Smooth muscle cell (in vitro differentiated cells): ENCODE measurements around the gene ZNF683. TPM values are rescaled to one million over a fixed set of nuclear protein-coding genes. Genes with fewer than 3 reads are reported as not detected.
A peak's percentile ranks its signal among the peaks of the same experiment; 100 is the strongest.

ENCODE experiments used
- DNase-seq: peaks from one replicate; lab custom pipeline; 2025; ENCODE audit not compliant: unreplicated experiment; lab: John Stamatoyannopoulos, UW
- H2AFZ ChIP-seq: fragments of 200-600 bp; sonication (generic); 2 replicates; pipeline ENCODE4 v1.6.0; 2016; ENCODE audit warnings: antibody characterized with exemption, low read depth, mild to moderate bottlenecking
- H3F3A ChIP-seq: fragments of 200-600 bp; sonication (generic); 2 replicates; pipeline ENCODE4 v1.6.0; 2017; ENCODE audit warnings: antibody characterized with exemption, low read depth
- H3K27ac ChIP-seq: fragments of 200-600 bp; sonication (generic); 2 replicates; pipeline ENCODE4 v1.5.1; 2016; ENCODE audit warnings: low read depth, mild to moderate bottlenecking
- H3K27me3 ChIP-seq: fragments of 200-600 bp; sonication (generic); 2 replicates; pipeline ENCODE4 v1.6.1; 2016; ENCODE audit warnings: low read depth, mild to moderate bottlenecking
- H3K36me3 ChIP-seq: fragments of 200-600 bp; sonication (generic); 2 replicates; pipeline ENCODE4 v1.5.1; 2016; ENCODE audit warnings: low read depth
- H3K4me1 ChIP-seq: fragments of 200-600 bp; sonication (generic); 2 replicates; pipeline ENCODE4 v1.5.1; 2016; ENCODE audit warnings: low read depth
- H3K4me2 ChIP-seq: fragments of 200-600 bp; sonication (generic); 2 replicates; pipeline ENCODE4 v1.6.0; 2016; ENCODE audit warnings: mild to moderate bottlenecking
- H3K4me3 ChIP-seq: fragments of 200-600 bp; sonication (generic); 2 replicates; pipeline ENCODE4 v1.5.1; 2016; ENCODE audit warnings: mild to moderate bottlenecking
- H3K79me2 ChIP-seq: fragments of 200-600 bp; sonication (generic); 2 replicates; pipeline ENCODE4 v1.6.0; 2016; ENCODE audit warnings: low read depth, mild to moderate bottlenecking
- H3K9ac ChIP-seq: fragments of 200-600 bp; sonication (generic); 2 replicates; pipeline ENCODE4 v1.6.0; 2016; ENCODE audit warnings: low read depth
- H3K9me3 ChIP-seq: fragments of 200-600 bp; sonication (generic); replicated peaks from 2 replicates; pipeline ENCODE4 v1.5.1; 2016; ENCODE audit warnings: low read depth
- H4K20me1 ChIP-seq: fragments of 200-600 bp; sonication (generic); 2 replicates; pipeline ENCODE4 v1.6.0; 2016; ENCODE audit warnings: low read depth
- CTCF ChIP-seq: fragments of 200-600 bp; sonication (generic); IDR thresholded peaks from 2 replicates; pipeline ENCODE4 v1.5.1; 2017; ENCODE audit warnings: borderline replicate concordance, mild to moderate bottlenecking, antibody characterized with exemption; ENCODE audit not compliant: insufficient read depth, poor library complexity, severe bottlenecking
- WGBS: methylation state at CpG from one replicate; pipeline ENCODE4 v1.1.7; 2016; ENCODE audit warnings: low lambda C conversion rate; 5-methylcytosine and 5-hydroxymethylcytosine counted together
- polyA plus RNA-seq: library from polyadenylated mRNA; unstranded; fragments of >200 nt; fragmentation: Nextera tagmentation; extraction: Ambion mirVana; gene quantifications from 2 replicates; pipeline ENCODE4 v1.2.1, GENCODE V29; 2016
- total RNA-seq: library from RNA; depleted of rRNA; stranded (reverse); fragments of >200 nt; gene quantifications from 2 replicates; pipeline ENCODE4 v1.2.3, GENCODE V29; 2014

ZNF683 gene
- total and polyA plus RNA-seq, 2 experiments from 2014 or later, result not detected

GRCh38 chr1:26384076-26384475 lies 11.5 kb upstream of the ZNF683 start:
- peaks cover 9% of the 10 kb centered on the region for H3K4me1 ChIP-seq

GRCh38 chr1:26378879-26379251 lies 6.3 kb upstream of the ZNF683 start:
- TF ChIP-seq CTCF, result no peak
- 99% methylated on average over 3 of the region's 3 CpGs for WGBS
- no peaks in the 10 kb centered on the region for H3K9me3 ChIP-seq
- H3K4me3 ChIP-seq, result no peak overlapping the region
- H3K9ac ChIP-seq, result no peak overlapping the region
- H3K79me2 ChIP-seq, result no peaks in the 10 kb centered on the region
- H3K27me3 ChIP-seq, result no peaks in the 10 kb centered on the region
- no peaks in the 10 kb centered on the region for H3K36me3 ChIP-seq
- no peak for DNase-seq
- peaks cover 6% of the 10 kb centered on the region for H3F3A ChIP-seq
- H3K27ac ChIP-seq, result no peak overlapping the region
- H3K4me1 ChIP-seq, result no peaks in the 10 kb centered on the region
- no peak overlapping the region for H2AFZ ChIP-seq
- H3K4me2 ChIP-seq, result no peak overlapping the region
- H4K20me1 ChIP-seq, result no peaks in the 10 kb centered on the region

More at GRCh38 chr1:26384076-26384475, 11.5 kb upstream of the ZNF683 start:
- no peak overlapping the region for H3K27ac ChIP-seq
- no peak overlapping the region for H3K4me3 ChIP-seq
- WGBS, result 91% methylated on average over 3 of the region's 3 CpGs
- no peak overlapping the region for H3K9ac ChIP-seq
- no peaks in the 10 kb centered on the region for H3F3A ChIP-seq
- TF ChIP-seq CTCF, result no peak
- no peak overlapping the region for H3K4me2 ChIP-seq
- H3K27me3 ChIP-seq, result no peaks in the 10 kb centered on the region
- H4K20me1 ChIP-seq, result no peaks in the 10 kb centered on the region
- DNase-seq, result no peak
- no peaks in the 10 kb centered on the region for H3K9me3 ChIP-seq
- H3K79me2 ChIP-seq, result no peaks in the 10 kb centered on the region
- H2AFZ ChIP-seq, result no peak overlapping the region
- no peaks in the 10 kb centered on the region for H3K36me3 ChIP-seq

- Histone ChIP-seq H3K4me1 (no peaks in the 10 kb centered on the region), H3K9me3 (no peaks in the 10 kb centered on the region), H3K4me2 (peak overlapping the region; percentile 48), H4K20me1 (no peaks in the 10 kb centered on the region), H3K27me3 (no peaks in the 10 kb centered on the region), H3K9ac (no peak overlapping the region), H3F3A (peaks cover 6% of the 10 kb centered on the region), H3K4me3 (no peak overlapping the region), H3K36me3 (no peaks in the 10 kb centered on the region), H3K27ac (peak overlapping the region; percentile 74), H3K79me2 (no peaks in the 10 kb centered on the region), H2AFZ (no peak overlapping the region)
- DNase-seq, result no peak
- no peak for TF ChIP-seq CTCF
- 36% methylated on average over 5 of the region's 5 CpGs for WGBS
Measured at GRCh38 chr1:26378088-26378878, 5.7 kb upstream of the ZNF683 start.

GRCh38 chr1:26376050-26376449 lies 3.5 kb upstream of the ZNF683 start:
- Histone ChIP-seq H3K4me2 (no peak overlapping the region), H3K27me3 (no peaks in the 10 kb centered on the region), H3K4me3 (no peak overlapping the region), H3K79me2 (no peaks in the 10 kb centered on the region), H3K9me3 (no peaks in the 10 kb centered on the region), H3K27ac (no peak overlapping the region), H2AFZ (no peak overlapping the region), H3K36me3 (no peaks in the 10 kb centered on the region), H3K9ac (no peak overlapping the region), H4K20me1 (no peaks in the 10 kb centered on the region), H3K4me1 (no peaks in the 10 kb centered on the region), H3F3A (peaks cover 6% of the 10 kb centered on the region)
- TF ChIP-seq CTCF, result no peak
- DNase-seq, result no peak
- WGBS, result 97% methylated on average over 4 of the region's 4 CpGs
